ENCODE results near the gene CC2D1A.

CC2D1A gene

GRCh38 chr19:13905634-13906520 is at the start of gene CC2D1A, which contains the start of gene BRME1:
TSS of gene CC2D1A (plus strand) at chr19:13906201. CDS start at chr19:13906442, 241 bp downstream.
TSS of gene BRME1 (minus strand) at chr19:13906117. CDS start at chr19:13904892, 1,225 bp downstream.
- H3K27ac ChIP-seq = peak within 1 kb of the TSS; percentile 79
- H3K4me3 ChIP-seq = peak within 1 kb of the TSS; percentile 87 to 96
- no peaks in the 10 kb centered on the region for H3K9me3 ChIP-seq
- intact Hi-C loops (cut with DNase I; ENCODE audit: low total_unique reads) = no loop called here
- TF ChIP-seq CTCF (IDR thresholded peaks at IDR 0.05) = peak in 1 of 2 experiments; percentile 17
- peak; percentile 90 to 94 for DNase-seq
- H3K4me1 ChIP-seq = peaks cover 0 to 18% (median 16%) of the 10 kb centered on the region in 4 donors
- H3K36me3 ChIP-seq = peaks cover 0 to 15% (median 14%) of the 10 kb centered on the region in 3 donors
- no peaks in the 10 kb centered on the region for H3K27me3 ChIP-seq

GRCh38 chr19:13856497-13856896 is 49.5 kb upstream of the CC2D1A start:
- H3K4me1 ChIP-seq = peaks cover 0 to 31% (median 22%) of the 10 kb centered on the region in 4 donors
- TF ChIP-seq CTCF (IDR thresholded peaks at IDR 0.05) = no peak
- no peaks in the 10 kb centered on the region for H3K27me3 ChIP-seq
- no peaks in the 10 kb centered on the region for H3K9me3 ChIP-seq
- intact Hi-C loops (cut with DNase I; ENCODE audit: low total_unique reads) = no loop called here
- H3K36me3 ChIP-seq = no peaks in the 10 kb centered on the region
- no peak overlapping the region for H3K27ac ChIP-seq
- no peak for DNase-seq
- H3K4me3 ChIP-seq = no peak overlapping the region

GRCh38 chr19:13859361-13859880 is 46.6 kb upstream of the CC2D1A start:
- H3K27ac ChIP-seq = no peak overlapping the region
- H3K9me3 ChIP-seq = no peaks in the 10 kb centered on the region
- TF ChIP-seq CTCF (IDR thresholded peaks at IDR 0.05) = no peak
- peaks cover 0 to 3% of the 10 kb centered on the region in 2 donors for H3K27me3 ChIP-seq
- DNase-seq = no peak
- peaks cover 0 to 22% (median 12%) of the 10 kb centered on the region in 4 donors for H3K4me1 ChIP-seq
- no peaks in the 10 kb centered on the region for H3K36me3 ChIP-seq
- intact Hi-C loops (cut with DNase I; ENCODE audit: low total_unique reads) = no loop called here
- no peak overlapping the region for H3K4me3 ChIP-seq

- H3K27ac ChIP-seq = peak overlapping the region; percentile 86 to 94
- no peak for TF ChIP-seq CTCF (IDR thresholded peaks at IDR 0.05)
- no peaks in the 10 kb centered on the region for H3K36me3 ChIP-seq
- intact Hi-C loops (cut with DNase I; ENCODE audit: low total_unique reads) = no loop called here
- peaks cover 0 to 32% (median 17%) of the 10 kb centered on the region in 4 donors for H3K4me1 ChIP-seq
- H3K4me3 ChIP-seq = no peak overlapping the region
- no peak for DNase-seq
- no peaks in the 10 kb centered on the region for H3K9me3 ChIP-seq
- H3K27me3 ChIP-seq = peaks cover 0 to 3% of the 10 kb centered on the region in 2 donors
Observed at GRCh38 chr19:13860679-13861391, 45.2 kb upstream of the CC2D1A start.

GRCh38 chr19:13861392-13861713 is 44.6 kb upstream of the CC2D1A start:
- Histone ChIP-seq H3K27me3 (peaks cover 0 to 3% of the 10 kb centered on the region in 2 donors), H3K9me3 (no peaks in the 10 kb centered on the region), H3K27ac (peak overlapping the region; percentile 86 to 94), H3K36me3 (no peaks in the 10 kb centered on the region), H3K4me3 (peak overlapping the region; percentile 47), H3K4me1 (peaks cover 0 to 37% (median 19%) of the 10 kb centered on the region in 4 donors)
- TF ChIP-seq CTCF (IDR thresholded peaks at IDR 0.05) = no peak
- no peak for DNase-seq
- intact Hi-C loops (cut with DNase I; ENCODE audit: low total_unique reads) = no loop called here
